IPS DF 19.7 (cell line): ENCODE data around the gene HOXD4.

Experiments
- DNase-seq: peaks from one replicate; pipeline ENCODE4 v3.0.0-alpha.2; 2013; ENCODE audit warnings: low read depth, low spot score

Gene HOXD4

DNA sequence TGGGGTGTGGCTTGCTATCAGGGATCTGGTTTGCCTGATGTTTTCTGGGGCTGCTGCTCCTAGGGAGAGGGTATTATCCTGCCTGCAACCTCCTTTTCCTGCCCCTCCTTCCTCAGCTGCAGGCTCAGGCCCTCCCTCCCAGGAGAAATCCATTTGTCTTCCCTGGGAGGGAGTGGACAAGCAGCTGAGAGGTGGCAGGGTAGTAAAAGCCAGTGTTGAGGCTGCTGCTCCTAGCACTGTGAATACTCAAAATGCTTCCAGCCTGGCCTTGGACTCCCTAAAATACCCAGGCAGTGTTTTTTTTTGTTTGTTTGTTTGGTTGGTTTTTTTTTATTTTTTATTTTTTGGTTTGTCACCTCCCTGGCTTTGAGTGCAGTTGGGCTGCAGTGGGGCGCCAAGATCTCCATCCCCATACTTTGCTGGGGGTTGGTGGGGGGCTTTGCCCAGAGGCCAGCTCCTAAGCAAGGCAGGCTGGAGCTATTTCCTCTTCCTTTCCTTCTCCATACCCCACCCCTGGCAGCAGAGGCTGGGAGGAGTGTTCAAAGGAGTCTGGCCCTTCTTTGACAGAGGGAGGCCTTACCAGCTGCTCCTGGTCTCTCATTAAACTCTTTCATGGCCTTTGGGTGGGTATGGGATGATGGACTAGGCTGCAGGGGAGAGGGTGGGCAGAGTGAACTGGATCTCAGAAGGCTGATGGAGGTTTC lies 19.4 kb downstream of the HOXD4 start:
- DNase-seq, result no peak

DNA sequence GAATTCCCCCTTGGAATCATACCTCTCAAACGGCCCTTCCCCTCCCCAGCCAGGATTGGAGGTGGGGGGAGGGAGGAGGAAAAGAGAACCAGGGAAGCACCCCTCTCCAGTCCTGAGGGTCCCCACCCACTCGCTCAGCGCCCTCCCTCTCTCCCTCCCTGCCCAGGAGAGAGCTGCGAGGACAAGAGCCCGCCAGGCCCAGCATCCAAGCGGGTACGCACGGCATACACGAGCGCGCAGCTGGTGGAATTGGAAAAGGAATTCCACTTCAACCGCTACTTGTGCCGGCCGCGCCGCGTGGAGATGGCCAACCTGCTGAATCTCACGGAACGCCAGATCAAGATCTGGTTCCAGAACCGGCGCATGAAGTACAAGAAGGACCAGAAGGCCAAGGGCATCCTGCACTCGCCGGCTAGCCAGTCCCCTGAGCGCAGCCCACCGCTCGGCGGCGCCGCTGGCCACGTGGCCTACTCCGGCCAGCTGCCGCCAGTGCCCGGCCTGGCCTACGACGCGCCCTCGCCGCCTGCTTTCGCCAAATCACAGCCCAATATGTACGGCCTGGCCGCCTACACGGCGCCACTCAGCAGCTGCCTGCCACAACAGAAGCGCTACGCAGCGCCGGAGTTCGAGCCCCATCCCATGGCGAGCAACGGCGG lies 20.1 kb downstream of the HOXD4 start:
- no peak for DNase-seq

DNA sequence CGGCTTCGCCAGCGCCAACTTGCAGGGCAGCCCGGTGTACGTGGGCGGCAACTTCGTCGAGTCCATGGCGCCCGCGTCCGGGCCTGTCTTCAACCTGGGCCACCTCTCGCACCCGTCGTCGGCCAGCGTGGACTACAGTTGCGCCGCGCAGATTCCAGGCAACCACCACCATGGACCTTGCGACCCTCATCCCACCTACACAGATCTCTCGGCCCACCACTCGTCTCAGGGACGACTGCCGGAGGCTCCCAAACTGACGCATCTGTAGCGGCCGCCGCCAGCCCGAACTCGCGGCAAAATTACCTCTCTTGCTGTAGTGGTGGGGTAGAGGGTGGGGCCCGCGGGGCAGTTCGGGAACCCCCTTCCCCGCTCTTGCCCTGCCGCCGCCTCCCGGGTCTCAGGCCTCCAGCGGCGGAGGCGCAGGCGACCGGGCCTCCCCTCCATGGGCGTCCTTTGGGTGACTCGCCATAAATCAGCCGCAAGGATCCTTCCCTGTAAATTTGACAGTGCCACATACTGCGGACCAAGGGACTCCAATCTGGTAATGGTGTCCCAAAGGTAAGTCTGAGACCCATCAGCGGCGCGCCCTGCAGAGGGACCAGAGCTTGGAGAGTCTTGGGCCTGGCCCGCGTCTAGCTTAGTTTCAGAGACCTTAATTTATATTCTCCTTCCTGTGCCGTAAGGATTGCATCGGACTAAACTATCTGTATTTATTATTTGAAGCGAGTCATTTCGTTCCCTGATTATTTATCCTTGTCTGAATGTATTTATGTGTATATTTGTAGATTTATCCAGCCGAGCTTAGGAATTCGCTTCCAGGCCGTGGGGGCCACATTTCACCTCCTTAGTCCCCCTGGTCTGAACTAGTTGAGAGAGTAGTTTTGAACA lies 20.9 kb downstream of the HOXD4 start:
- DNase-seq, result no peak

GRCh38 chr2:176172895-176173566 lies 21.7 kb downstream of the HOXD4 start:
- no peak for DNase-seq

DNA sequence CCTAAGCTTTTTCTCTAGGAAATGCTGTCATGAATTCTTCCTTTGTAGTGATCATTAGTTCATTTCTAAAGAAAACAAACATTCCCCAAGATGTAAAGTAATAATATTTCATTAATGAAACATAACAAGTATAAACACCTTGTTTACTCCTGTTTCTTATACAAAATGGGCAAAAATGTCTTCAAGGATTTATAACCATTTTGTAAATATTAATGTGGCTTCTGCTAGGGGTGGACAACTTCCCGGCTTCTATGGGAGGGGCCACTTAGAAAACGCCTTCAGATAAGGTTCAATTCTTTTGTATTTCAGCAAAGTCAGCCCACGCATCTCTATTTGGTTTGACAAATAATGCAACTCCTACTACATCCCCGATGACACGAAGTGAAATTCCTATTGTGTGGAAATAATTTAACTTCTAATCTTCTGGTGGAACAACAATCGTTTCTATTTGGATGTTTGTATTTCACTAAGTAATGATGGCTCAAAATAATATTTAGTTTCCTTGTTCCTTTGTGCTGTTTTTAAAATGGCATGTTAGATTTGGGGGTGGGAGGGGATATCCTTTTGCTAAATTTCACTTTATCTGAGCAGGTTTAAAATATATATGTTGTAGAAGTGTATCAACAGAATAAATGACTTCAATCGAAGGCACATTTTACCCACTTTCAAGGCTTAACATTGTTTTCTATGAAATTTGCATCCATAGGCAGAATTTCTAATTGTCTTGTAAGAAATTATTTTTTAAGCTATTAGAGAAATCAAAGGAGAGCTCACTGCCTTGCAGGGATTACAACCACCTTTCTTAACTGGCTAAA lies 22.4 kb downstream of the HOXD4 start:
- no peak for DNase-seq

- no peak for DNase-seq
Measured at GRCh38 chr2:176174382-176174823, 23.1 kb downstream of the HOXD4 start.

GRCh38 chr2:176174824-176175708 lies 23.7 kb downstream of the HOXD4 start:
- no peak for DNase-seq

DNA sequence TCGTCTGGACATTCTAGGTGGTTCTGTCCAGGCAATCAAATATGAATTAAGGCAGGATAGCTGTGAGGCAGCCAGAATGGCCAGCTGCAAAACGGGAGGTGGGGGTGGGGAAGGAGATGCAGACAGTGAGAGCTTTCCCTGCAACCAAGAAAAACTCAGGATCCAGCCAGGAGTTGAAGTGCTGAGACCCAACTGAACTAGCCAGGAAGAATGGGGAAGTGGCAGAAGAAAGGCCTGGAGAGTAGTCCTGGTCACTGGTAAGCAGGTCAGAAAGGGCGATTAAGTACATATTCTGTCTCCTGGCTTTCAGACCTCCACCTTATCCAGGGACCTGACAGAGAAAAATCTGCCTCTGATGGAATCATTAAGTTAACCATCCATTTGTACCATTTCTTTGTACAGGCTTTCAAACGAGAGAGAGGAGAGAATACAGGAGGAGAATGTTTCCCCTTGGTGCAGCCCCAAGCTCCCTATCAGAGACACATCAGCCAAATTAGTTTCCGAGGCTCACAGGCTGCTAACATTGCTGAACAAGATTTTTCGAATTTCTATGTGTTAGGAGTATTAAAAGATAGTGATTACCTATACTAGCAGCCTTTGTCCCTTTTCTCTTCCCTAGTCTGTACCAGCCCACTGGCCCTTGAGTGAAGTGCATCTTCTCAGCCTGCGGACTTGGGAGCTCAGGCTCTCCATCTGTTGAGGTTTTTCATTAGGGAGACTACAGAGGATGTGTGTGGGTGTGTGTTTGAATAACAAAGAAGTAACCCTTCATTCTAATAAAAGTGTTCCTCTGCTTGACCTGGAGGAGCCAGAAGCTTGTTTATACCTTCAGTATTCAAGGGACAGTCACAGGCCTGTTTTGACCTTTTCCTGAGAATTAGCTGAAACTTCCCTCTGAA lies 24.6 kb downstream of the HOXD4 start:
- DNase-seq, result no peak

DNA sequence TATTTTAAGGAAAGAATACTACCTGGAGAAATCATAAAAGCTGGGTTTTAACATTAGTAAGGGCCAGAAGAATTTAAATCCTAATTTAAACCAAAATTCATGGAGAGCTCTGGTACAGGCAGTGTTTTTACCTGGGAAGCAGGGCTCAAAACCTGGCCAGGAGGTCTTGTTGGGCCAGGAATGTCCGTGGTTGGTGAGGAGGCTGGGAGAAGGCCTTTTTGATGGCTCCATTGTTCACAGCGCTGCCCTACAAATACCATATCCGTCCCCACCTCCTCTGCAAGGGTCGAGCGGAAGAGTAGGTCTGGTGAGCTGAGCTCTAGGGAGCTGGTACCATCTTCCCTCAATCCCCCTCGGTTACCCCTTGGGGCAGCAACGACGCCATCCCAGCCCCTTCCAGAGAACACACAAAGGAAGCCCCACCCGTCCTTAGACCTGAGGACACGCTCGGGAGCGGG lies 26.3 kb downstream of the HOXD4 start:
- no peak for DNase-seq

DNA sequence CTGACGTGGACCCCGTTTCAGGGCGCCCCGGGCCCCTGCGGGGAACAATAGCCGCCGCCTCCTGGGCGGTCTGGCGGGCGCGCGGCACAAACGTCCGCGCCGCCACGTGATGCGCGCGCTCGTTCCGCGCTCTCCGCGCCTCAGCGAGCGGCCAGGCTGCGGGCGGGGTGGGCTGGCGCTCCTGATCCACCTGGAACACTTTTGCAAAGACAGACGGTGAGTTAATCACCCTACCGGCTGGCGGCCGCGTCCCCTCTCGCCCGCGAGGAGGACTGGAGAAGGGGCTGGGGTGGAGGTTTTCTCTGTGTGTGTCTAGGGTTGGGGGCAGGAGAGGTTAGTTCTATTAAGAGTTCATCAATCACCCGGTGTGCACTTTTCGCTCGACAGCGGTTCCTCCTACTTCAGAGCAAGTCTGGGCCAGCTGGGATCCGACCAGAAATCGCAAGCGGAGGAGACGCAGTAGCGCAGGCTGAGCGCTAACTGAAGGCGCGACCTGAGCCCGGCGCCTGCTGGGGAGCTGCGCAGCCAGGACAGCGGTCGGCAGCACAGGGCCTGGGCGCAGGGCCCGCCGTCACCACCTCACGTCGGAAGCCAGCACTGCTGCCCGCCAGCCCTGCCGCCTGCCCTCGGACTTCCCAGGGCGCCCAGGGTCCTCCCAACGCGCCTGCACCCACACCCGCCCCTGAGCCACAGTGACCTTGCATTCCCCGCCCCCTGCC lies 26.8 kb downstream of the HOXD4 start:
- no peak for DNase-seq

DNA sequence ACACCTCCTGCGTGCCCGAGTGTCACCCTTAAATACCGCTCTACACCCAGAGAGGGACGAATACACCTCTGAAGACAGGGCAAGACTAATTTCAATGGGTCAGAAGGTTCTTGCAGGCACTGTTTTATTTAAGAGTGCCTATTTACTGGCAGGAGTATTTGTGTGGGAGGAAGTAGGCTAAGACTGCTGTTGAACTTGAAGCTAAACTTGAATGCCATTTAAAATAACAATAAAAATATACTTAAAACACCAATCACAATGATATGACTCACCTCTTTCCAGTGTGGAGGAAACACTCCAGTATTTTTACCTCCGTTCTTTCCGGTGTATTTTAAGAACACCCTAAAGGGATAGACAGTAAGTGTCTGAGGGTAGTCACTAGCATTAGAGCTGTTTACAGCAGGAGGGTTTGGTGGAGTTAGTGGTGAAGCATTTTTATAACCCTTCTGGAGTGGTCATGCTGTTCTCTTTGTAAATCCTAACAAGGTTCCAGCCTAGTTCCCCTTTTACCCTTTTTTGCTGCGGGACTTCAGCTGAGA lies 27.5 kb downstream of the HOXD4 start:
- DNase-seq, result no peak

- DNase-seq, result no peak
Measured at GRCh38 chr2:176181551-176181950, 30.2 kb downstream of the HOXD4 start.

GRCh38 chr2:176182671-176183070 lies 31.3 kb downstream of the HOXD4 start:
- no peak for DNase-seq

DNA sequence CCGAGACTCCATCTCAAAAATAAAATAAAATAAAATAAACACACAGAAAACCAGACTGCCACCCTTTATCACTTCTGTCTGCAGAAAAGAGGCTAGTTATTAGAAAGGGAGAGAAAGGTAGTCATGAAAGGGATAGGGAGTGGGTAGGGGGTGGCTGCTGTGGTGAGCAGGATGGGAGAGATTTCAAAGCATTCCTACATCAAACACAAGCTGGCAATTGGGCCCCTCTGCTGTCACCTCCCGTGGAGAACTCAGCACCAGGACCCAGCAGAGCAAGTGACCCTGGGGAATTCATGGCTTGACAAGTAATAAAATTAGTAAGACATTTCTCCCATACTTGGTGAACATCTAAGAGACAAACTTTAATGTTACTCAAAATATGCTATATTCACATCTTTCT lies 33.4 kb downstream of the HOXD4 start:
- no peak for DNase-seq

DNA sequence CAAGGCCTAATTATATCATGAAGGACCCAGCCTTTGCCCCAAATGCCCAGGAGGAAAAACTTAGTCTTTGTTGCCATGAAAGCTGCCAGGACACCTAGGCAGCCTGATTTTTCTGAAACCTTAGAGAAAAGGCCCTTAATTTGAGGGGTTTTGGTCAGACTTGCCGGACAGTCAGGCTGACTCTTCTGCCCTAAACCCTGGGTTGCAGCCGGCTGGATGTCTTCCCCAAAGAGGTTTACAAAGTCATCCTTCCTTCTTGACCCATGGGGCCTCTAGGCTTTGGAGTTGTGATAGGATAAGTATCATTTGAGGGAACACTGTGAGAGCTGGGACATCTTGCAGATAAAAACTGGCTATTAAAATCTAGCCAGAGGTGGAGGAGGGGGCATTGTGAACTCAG lies 34.7 kb downstream of the HOXD4 start:
- no peak for DNase-seq

DNA sequence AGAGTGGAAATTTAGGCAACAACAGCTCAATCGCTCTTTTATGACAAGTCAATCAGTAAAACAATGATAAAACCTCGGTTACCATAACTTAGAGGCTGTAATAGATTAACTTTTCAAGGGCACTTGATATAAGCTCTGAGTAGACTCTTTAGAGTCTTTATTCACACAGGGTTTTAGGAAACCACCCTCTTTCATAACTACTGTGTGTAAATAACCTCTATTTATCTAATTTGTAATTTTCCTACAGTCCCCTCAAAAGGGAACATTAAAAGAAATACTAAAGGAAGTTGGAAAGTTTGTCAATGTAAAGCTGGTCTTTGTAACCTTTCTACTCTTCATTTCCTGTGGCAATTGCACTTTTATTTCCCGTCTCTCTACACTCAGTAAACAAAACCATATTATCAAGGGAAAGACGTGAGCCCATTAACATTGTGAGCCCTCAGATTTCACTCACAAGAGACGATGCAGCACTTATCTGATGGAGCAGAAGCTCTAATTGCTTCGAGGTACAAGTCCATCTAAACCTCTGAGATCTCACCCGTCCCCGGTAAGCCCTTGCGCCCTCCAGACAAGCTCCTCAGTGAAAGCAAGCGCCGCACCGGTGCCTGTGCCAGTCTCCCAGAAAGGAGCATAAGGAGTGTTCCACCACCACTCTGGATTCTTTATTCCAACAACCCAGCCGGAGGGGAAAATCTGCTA lies 36.0 kb downstream of the HOXD4 start:
- DNase-seq, result no peak
